Sigmoid colon (tissue), 3 donors: ENCODE measurements around the gene GALNT14.

ENCODE experiments used
- CTCF ChIP-seq, 4 experiments: fragments of 450-650 bp in 3 of 4; fragments of 200-600 bp in 1 of 4; IDR thresholded peaks; one replicate each; pipeline ENCODE4 v1.5.1; 2016 to 2019; ENCODE audit warnings: antibody characterized with exemption in 4 of 4, mild to moderate bottlenecking in 3 of 4, moderate library complexity in 2 of 4
- POLR2A ChIP-seq, 2 donors: fragments of 450-650 bp; IDR thresholded peaks; one replicate each; pipeline ENCODE4 v1.6.1; 2016; ENCODE audit warnings: antibody characterized with exemption in 2 of 2, mild to moderate bottlenecking in 2 of 2, moderate library complexity in 2 of 2

GRCh38 chr2:30933496-30933895 lies 204.7 kb downstream of the GALNT14 start:
- TF ChIP-seq CTCF (IDR thresholded peaks at IDR 0.05), result no peak
- no peak for TF ChIP-seq POLR2A (IDR thresholded peaks at IDR 0.05)
